Measurements from ENCODE around the gene GLOD4.

DNA sequence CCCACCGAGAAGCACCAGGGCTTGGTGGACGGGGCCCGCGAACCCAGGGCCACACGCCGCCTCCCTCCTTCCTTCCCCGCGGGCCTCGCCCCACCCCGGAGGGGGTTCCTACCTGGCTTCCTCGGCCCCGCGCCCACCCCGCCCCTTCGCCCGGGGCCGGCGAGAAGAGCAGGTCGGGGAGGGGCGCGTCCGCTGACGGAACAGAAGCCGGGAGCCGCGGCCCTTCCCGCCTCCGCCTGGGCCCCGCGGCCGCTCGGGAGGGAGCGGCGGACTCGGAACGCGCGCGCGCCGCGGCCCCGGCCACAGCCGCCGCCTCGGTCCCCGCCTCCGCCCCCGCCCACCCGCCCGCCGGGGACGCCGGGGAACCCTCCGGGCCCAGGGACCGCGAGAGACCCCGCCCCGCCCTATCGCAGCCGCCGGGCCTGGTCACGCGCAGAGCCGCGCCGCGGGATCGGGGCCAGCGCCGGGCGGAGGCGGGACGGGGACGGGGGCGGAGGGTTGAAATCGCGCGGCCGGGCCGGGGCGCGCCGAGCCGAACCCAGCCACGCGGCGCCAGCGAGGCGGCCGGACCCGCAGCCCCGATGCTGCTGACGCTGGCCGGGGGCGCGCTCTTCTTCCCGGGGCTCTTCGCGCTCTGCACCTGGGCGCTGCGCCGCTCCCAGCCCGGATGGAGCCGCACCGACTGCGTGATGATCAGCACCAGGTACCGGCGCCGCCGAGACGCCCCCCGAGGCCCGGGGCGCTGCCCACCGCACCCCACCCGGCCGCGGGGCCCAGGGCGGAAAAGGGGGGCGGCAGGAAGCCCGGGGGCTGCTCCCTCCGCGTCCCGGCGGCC lies 49.8 kb downstream of the GLOD4 start, which contains the start of gene TLCD3A:
- TF ChIP-seq POLR2AphosphoS5 (IDR thresholded peaks at IDR 0.05), result peak in 2 of 3 donors; percentile 31 to 46
- TF ChIP-seq, protein P1, sequence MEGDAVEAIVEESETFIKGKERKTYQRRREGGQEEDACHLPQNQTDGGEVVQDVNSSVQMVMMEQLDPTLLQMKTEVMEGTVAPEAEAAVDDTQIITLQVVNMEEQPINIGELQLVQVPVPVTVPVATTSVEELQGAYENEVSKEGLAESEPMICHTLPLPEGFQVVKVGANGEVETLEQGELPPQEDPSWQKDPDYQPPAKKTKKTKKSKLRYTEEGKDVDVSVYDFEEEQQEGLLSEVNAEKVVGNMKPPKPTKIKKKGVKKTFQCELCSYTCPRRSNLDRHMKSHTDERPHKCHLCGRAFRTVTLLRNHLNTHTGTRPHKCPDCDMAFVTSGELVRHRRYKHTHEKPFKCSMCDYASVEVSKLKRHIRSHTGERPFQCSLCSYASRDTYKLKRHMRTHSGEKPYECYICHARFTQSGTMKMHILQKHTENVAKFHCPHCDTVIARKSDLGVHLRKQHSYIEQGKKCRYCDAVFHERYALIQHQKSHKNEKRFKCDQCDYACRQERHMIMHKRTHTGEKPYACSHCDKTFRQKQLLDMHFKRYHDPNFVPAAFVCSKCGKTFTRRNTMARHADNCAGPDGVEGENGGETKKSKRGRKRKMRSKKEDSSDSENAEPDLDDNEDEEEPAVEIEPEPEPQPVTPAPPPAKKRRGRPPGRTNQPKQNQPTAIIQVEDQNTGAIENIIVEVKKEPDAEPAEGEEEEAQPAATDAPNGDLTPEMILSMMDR (IDR thresholded peaks at IDR 0.05), result no peak
- TF ChIP-seq POLR2A (IDR thresholded peaks at IDR 0.05), result no peak
- no peak for TF ChIP-seq EP300 (IDR thresholded peaks at IDR 0.05)
